Measurements from ENCODE around the gene CHRDL1. TPM values are rescaled to one million over a fixed set of nuclear protein-coding genes. Genes with fewer than 3 reads are reported as not detected.

The CHRDL1 gene
- total RNA-seq, 1 experiment from 2014 or later: 11.1 TPM

DNA sequence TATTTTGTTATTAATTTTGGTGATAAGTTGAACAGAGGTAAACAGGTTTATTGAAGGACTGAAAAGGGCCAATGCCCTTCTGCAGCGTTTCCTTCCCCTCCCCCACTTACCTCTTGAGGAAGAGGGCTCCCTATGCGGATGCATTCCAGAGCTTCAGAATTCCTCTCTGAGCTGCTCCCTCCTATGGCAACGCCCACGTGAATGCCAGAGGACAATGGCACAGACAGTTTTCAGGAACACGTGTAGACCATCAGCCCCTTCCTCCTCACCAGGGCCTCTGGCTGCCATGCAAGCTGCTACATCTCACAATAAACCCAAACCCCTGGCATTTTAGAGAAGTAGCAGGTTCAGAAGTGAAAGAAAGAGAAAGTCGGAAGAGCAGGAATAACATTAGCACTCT, 127.9 kb downstream of the CHRDL1 start (continued):
- TF ChIP-seq, protein P1, sequence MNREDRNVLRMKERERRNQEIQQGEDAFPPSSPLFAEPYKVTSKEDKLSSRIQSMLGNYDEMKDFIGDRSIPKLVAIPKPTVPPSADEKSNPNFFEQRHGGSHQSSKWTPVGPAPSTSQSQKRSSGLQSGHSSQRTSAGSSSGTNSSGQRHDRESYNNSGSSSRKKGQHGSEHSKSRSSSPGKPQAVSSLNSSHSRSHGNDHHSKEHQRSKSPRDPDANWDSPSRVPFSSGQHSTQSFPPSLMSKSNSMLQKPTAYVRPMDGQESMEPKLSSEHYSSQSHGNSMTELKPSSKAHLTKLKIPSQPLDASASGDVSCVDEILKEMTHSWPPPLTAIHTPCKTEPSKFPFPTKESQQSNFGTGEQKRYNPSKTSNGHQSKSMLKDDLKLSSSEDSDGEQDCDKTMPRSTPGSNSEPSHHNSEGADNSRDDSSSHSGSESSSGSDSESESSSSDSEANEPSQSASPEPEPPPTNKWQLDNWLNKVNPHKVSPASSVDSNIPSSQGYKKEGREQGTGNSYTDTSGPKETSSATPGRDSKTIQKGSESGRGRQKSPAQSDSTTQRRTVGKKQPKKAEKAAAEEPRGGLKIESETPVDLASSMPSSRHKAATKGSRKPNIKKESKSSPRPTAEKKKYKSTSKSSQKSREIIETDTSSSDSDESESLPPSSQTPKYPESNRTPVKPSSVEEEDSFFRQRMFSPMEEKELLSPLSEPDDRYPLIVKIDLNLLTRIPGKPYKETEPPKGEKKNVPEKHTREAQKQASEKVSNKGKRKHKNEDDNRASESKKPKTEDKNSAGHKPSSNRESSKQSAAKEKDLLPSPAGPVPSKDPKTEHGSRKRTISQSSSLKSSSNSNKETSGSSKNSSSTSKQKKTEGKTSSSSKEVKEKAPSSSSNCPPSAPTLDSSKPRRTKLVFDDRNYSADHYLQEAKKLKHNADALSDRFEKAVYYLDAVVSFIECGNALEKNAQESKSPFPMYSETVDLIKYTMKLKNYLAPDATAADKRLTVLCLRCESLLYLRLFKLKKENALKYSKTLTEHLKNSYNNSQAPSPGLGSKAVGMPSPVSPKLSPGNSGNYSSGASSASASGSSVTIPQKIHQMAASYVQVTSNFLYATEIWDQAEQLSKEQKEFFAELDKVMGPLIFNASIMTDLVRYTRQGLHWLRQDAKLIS (CRISPR knock-in tag; IDR thresholded peaks at IDR 0.05; ENCODE audit: borderline replicate concordance): no peak
- TF ChIP-seq ATF1 (CRISPR knock-in tag; IDR thresholded peaks at IDR 0.05): no peak
- TF ChIP-seq, protein P2, sequence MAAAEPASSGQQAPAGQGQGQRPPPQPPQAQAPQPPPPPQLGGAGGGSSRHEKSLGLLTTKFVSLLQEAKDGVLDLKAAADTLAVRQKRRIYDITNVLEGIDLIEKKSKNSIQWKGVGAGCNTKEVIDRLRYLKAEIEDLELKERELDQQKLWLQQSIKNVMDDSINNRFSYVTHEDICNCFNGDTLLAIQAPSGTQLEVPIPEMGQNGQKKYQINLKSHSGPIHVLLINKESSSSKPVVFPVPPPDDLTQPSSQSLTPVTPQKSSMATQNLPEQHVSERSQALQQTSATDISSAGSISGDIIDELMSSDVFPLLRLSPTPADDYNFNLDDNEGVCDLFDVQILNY (CRISPR knock-in tag; IDR thresholded peaks at IDR 0.05): no peak
- TF ChIP-seq GRHL2 (CRISPR knock-in tag; IDR thresholded peaks at IDR 0.05; ENCODE audit: insufficient replicate concordance, severe bottlenecking): no peak
- TF ChIP-seq ZBTB21 (CRISPR knock-in tag; IDR thresholded peaks at IDR 0.05; ENCODE audit: borderline replicate concordance): peak; percentile 32; the same call in 1 of the 2 replicates
- TF ChIP-seq ZNF263 (CRISPR knock-in tag; IDR thresholded peaks at IDR 0.05; ENCODE audit: low read depth): no peak
- no peak for TF ChIP-seq PRRX2 (CRISPR knock-in tag; IDR thresholded peaks at IDR 0.05)
- TF ChIP-seq, protein P3, sequence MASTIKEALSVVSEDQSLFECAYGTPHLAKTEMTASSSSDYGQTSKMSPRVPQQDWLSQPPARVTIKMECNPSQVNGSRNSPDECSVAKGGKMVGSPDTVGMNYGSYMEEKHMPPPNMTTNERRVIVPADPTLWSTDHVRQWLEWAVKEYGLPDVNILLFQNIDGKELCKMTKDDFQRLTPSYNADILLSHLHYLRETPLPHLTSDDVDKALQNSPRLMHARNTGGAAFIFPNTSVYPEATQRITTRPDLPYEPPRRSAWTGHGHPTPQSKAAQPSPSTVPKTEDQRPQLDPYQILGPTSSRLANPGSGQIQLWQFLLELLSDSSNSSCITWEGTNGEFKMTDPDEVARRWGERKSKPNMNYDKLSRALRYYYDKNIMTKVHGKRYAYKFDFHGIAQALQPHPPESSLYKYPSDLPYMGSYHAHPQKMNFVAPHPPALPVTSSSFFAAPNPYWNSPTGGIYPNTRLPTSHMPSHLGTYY (CRISPR knock-in tag; IDR thresholded peaks at IDR 0.05): no peak
- TF ChIP-seq ETV6 (CRISPR knock-in tag; IDR thresholded peaks at IDR 0.05): no peak
- peak; percentile 49; the same call in 1 of the 2 replicates for TF ChIP-seq TEAD1 (CRISPR knock-in tag; IDR thresholded peaks at IDR 0.05)
- TF ChIP-seq SP1 (CRISPR knock-in tag; conservative IDR thresholded peaks at IDR 0.05): peak; percentile 37; the same call in 1 of the 2 replicates
- no peak for TF ChIP-seq JAZF1 (CRISPR knock-in tag; IDR thresholded peaks at IDR 0.05)
- TF ChIP-seq ZNF121 (CRISPR knock-in tag; IDR thresholded peaks at IDR 0.05): no peak

DNA sequence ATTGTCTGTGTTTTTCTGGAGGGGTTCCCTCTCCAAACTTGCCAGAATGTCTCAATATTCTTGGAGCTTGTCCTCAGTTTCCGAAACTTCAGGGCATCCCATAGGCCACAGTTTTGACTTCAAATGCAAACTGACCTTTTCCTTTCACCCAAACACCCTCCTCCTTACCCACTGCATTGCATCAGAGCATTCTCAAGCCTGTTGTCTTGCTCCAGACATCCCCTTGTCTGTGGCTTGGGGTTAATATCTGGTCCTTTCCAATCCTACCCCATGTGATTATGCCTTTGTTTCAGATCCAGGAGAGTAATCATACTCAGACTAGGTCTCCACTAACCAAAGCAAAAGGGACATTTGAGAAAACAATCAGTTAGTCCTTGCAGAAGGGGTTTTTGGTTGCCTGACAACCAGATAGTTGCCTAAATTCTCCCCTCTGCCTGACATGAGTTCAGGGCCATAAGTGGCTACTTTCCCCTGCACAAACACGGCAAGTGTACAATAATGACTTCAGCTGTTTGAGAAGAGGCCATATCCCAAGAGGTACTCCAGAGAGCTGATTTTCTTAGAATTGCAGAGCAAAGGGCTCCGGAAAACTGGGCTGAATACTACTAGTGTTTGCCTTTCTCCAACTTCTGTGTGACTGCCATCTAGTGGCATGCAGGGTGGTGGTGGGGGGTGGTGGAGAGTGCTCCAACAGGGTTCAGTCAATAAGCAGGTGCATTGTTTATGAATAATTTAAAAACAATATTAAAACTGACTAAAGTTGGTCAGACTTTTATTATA, 130.2 kb downstream of the CHRDL1 start:
- no peaks in the 10 kb centered on the region; the same call in 1 of the 2 replicates for H3K27me3 Mint-ChIP-seq (ENCODE audit: low read depth)
- peak; percentile 51 for DNase-seq (ENCODE audit: low spot score)
- peaks cover 20% of the 10 kb centered on the region for H3K4me1 Mint-ChIP-seq
- no peaks in the 10 kb centered on the region for H3K36me3 Mint-ChIP-seq
- no peak overlapping the region for H3K27ac Mint-ChIP-seq
- CTCF ChIA-PET: interaction anchor here (0.6 to 1.1 kb wide), 4 partner anchors 11 to 219 kb away, joined by 3 to 5 read pairs (median 3); no protein-coding TSS in a partner anchor
- ATAC-seq: peak; percentile 73
- no peaks in the 10 kb centered on the region for H3K9me3 Mint-ChIP-seq
- POLR2A ChIA-PET: no interaction called here
- no peak overlapping the region for H3K4me3 Mint-ChIP-seq
- TF ChIP-seq ETV6 (CRISPR knock-in tag; IDR thresholded peaks at IDR 0.05): no peak
- TF ChIP-seq, protein P4, sequence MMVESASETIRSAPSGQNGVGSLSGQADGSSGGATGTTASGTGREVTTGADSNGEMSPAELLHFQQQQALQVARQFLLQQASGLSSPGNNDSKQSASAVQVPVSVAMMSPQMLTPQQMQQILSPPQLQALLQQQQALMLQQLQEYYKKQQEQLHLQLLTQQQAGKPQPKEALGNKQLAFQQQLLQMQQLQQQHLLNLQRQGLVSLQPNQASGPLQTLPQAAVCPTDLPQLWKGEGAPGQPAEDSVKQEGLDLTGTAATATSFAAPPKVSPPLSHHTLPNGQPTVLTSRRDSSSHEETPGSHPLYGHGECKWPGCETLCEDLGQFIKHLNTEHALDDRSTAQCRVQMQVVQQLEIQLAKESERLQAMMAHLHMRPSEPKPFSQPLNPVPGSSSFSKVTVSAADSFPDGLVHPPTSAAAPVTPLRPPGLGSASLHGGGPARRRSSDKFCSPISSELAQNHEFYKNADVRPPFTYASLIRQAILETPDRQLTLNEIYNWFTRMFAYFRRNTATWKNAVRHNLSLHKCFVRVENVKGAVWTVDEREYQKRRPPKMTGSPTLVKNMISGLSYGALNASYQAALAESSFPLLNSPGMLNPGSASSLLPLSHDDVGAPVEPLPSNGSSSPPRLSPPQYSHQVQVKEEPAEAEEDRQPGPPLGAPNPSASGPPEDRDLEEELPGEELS (CRISPR knock-in tag; IDR thresholded peaks at IDR 0.05): no peak
- TF ChIP-seq KAT7 (CRISPR knock-in tag; IDR thresholded peaks at IDR 0.05; ENCODE audit: borderline replicate concordance): no peak
- TF ChIP-seq, protein P5, sequence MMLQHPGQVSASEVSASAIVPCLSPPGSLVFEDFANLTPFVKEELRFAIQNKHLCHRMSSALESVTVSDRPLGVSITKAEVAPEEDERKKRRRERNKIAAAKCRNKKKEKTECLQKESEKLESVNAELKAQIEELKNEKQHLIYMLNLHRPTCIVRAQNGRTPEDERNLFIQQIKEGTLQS (CRISPR knock-in tag; conservative IDR thresholded peaks at IDR 0.05): no peak
- TF ChIP-seq ZNF671 (CRISPR knock-in tag; IDR thresholded peaks at IDR 0.05): no peak
- TF ChIP-seq, protein P6, sequence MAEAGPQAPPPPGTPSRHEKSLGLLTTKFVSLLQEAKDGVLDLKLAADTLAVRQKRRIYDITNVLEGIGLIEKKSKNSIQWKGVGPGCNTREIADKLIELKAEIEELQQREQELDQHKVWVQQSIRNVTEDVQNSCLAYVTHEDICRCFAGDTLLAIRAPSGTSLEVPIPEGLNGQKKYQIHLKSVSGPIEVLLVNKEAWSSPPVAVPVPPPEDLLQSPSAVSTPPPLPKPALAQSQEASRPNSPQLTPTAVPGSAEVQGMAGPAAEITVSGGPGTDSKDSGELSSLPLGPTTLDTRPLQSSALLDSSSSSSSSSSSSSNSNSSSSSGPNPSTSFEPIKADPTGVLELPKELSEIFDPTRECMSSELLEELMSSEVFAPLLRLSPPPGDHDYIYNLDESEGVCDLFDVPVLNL (CRISPR knock-in tag; IDR thresholded peaks at IDR 0.05; ENCODE audit: borderline replicate concordance, low read depth): no peak
- TF ChIP-seq RELA (CRISPR knock-in tag; IDR thresholded peaks at IDR 0.05; ENCODE audit: borderline replicate concordance): no peak
- TF ChIP-seq, protein P7, sequence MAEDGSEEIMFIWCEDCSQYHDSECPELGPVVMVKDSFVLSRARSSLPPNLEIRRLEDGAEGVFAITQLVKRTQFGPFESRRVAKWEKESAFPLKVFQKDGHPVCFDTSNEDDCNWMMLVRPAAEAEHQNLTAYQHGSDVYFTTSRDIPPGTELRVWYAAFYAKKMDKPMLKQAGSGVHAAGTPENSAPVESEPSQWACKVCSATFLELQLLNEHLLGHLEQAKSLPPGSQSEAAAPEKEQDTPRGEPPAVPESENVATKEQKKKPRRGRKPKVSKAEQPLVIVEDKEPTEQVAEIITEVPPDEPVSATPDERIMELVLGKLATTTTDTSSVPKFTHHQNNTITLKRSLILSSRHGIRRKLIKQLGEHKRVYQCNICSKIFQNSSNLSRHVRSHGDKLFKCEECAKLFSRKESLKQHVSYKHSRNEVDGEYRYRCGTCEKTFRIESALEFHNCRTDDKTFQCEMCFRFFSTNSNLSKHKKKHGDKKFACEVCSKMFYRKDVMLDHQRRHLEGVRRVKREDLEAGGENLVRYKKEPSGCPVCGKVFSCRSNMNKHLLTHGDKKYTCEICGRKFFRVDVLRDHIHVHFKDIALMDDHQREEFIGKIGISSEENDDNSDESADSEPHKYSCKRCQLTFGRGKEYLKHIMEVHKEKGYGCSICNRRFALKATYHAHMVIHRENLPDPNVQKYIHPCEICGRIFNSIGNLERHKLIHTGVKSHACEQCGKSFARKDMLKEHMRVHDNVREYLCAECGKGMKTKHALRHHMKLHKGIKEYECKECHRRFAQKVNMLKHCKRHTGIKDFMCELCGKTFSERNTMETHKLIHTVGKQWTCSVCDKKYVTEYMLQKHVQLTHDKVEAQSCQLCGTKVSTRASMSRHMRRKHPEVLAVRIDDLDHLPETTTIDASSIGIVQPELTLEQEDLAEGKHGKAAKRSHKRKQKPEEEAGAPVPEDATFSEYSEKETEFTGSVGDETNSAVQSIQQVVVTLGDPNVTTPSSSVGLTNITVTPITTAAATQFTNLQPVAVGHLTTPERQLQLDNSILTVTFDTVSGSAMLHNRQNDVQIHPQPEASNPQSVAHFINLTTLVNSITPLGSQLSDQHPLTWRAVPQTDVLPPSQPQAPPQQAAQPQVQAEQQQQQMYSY (CRISPR knock-in tag; IDR thresholded peaks at IDR 0.05): no peak
- no peak for TF ChIP-seq NFYB (CRISPR knock-in tag; conservative IDR thresholded peaks at IDR 0.05; ENCODE audit: low read depth)
- no peak for TF ChIP-seq ZNF138 (CRISPR knock-in tag; conservative IDR thresholded peaks at IDR 0.05)
- TF ChIP-seq FOXP1 (CRISPR knock-in tag; IDR thresholded peaks at IDR 0.05; ENCODE audit: borderline replicate concordance): no peak

Measured in WTC11 (cell line).